Measurements from ENCODE around the gene GPR137B. TPM values are rescaled to one million over a fixed set of nuclear protein-coding genes. Genes with fewer than 3 reads are reported as not detected.
"Not testable (repeated sequence)": the region's sequence is repeated elsewhere in the genome, so short reads cannot be mapped to it uniquely, and the experiment has no call there.

GPR137B gene
- polyA plus RNA-seq, 1 experiment = 15.7 TPM

DNA sequence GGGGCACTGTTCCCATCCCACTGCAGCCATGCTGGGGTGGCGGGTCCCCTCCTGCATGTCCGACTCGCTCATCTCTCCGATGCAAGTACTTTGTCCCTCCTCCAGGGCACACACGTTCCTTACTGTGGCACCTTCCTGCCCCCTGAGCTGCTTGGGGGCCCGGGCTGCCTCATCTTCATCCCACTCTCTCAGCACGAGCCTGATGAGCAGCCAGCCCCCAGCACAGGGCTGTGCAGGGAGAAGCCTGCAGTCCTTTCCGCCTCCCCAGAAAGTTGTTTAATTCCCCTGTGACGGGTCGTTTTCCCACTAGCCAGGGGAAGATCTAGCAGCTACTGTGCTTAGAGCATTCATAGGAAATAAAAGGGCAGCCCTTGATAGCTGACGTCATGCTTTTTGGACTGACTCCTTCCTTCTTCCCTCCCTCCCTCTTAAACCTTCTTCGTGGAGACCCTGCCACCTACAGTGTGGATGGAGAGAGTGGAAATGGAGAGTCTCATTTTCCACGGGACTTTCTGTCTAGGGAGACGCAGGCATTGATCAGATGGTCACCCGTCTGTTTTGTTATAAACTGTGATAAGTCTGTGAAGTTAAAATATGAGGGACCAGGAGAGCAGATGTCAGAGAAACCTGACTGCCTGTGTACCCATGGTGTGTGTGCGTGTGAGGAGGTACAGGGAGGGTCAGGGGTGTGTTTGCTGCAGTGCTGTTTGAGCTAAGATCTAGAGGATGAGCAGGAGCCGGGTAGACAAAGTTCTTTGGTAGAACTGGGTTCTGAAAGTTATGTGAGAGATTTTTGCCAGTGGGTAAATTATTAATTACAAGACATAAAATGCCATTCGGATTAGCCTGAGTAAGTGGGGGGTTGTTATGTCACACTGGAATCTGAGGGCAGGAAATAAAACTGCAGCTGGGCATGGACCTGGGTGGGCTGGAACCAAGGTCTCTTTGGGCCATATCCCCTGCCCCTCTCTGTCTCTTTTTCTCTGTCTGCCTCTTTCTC, 34.3 kb downstream of the GPR137B start:
- Histone ChIP-seq H3K27me3 (ENCODE audit: control insufficient read depth, insufficient read depth, low read length) (no peaks in the 10 kb centered on the region), H3K9me3 (ENCODE audit: control insufficient read depth, insufficient read depth, low read length) (no peaks in the 10 kb centered on the region), H3K27ac (ENCODE audit: low read depth, low read length) (no peak overlapping the region), H3K4me3 (ENCODE audit: low read depth, low read length) (no peak overlapping the region)
- POLR2A ChIA-PET = interaction anchor here (0.5 kb wide), 1 partner anchor 1592 kb away, joined by 3 read pairs; no protein-coding TSS in a partner anchor
- no peak for DNase-seq (ENCODE audit: low read depth, low spot score)
- TF ChIP-seq, protein P1, sequence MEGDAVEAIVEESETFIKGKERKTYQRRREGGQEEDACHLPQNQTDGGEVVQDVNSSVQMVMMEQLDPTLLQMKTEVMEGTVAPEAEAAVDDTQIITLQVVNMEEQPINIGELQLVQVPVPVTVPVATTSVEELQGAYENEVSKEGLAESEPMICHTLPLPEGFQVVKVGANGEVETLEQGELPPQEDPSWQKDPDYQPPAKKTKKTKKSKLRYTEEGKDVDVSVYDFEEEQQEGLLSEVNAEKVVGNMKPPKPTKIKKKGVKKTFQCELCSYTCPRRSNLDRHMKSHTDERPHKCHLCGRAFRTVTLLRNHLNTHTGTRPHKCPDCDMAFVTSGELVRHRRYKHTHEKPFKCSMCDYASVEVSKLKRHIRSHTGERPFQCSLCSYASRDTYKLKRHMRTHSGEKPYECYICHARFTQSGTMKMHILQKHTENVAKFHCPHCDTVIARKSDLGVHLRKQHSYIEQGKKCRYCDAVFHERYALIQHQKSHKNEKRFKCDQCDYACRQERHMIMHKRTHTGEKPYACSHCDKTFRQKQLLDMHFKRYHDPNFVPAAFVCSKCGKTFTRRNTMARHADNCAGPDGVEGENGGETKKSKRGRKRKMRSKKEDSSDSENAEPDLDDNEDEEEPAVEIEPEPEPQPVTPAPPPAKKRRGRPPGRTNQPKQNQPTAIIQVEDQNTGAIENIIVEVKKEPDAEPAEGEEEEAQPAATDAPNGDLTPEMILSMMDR (IDR thresholded peaks at IDR 0.05; ENCODE audit: low read depth, low read length) = no peak
- CTCF ChIA-PET = no interaction called here

DNA sequence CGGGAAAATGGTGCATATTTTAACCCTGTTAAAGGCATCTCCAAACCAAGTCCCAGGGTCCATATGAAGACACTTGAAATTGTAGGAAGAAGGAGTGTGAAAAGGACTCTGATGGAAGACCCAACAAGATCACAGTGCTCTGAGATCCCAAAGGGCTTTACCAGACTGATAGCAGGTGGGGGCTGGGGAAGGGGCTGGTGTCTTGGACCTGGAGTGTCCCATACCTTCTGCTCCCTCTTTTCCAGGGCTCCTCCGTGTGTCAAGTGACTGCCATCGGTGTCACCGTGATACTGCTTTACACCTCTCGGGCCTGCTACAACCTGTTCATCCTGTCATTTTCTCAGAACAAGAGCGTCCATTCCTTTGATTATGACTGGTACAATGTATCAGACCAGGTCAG, 37.3 kb downstream of the GPR137B start:
- Histone ChIP-seq H3K27ac (ENCODE audit: low read depth, low read length) (no peak overlapping the region), H3K9me3 (ENCODE audit: control insufficient read depth, insufficient read depth, low read length) (no peaks in the 10 kb centered on the region), H3K27me3 (ENCODE audit: control insufficient read depth, insufficient read depth, low read length) (no peaks in the 10 kb centered on the region), H3K4me3 (ENCODE audit: low read depth, low read length) (no peak overlapping the region)
- TF ChIP-seq, protein P1 (IDR thresholded peaks at IDR 0.05; ENCODE audit: low read depth, low read length) = no peak
- ChIA-PET CTCF (no interaction called here), POLR2A (no interaction called here)
- DNase-seq (ENCODE audit: low read depth, low spot score) = no peak

DNA sequence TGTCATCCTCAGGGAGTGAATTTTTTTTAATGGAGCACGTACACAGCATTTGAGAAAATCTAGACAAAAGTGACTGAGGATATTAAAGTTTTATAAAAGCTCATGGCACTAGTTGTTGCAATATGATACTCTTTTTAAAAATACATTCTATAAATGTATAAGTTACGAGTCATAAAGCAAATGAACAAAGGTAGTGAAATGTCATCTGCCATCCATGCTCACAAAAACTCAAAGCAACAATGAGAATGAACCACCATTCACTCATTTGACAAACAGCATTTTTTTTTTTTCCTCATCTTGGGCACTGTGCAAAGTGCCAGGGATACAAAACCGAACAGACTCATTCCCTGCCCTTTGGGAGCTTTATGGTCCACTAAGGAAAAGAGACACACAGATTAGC, 38.7 kb downstream of the GPR137B start:
- no peak for DNase-seq (ENCODE audit: low read depth, low spot score)
- TF ChIP-seq, protein P1 (IDR thresholded peaks at IDR 0.05; ENCODE audit: low read depth, low read length) = no peak
- Histone ChIP-seq H3K4me3 (ENCODE audit: low read depth, low read length) (no peak overlapping the region), H3K9me3 (ENCODE audit: control insufficient read depth, insufficient read depth, low read length) (no peaks in the 10 kb centered on the region), H3K27me3 (ENCODE audit: control insufficient read depth, insufficient read depth, low read length) (no peaks in the 10 kb centered on the region), H3K27ac (ENCODE audit: low read depth, low read length) (no peak overlapping the region)
- ChIA-PET CTCF (no interaction called here), POLR2A (no interaction called here)

DNA sequence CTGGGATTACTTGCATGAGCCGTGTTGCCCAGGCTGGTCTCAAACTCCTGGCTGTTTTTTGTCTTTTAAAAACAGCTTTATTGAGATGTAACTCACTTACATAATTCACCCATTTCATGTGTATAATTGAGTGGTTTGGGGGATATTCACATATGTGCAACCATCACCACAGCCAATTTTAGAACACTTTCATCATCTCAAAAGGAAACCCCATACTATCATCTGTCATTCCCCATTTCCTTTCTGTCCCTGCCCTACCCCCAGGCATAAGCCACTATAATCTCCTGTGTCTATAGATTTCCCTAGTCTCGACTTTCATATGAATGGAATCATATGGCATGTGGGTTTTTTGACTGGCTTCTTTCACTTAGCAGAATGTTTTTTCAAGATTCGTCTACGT, 43.3 kb downstream of the GPR137B start:
- no peak overlapping the region for H3K4me3 ChIP-seq (ENCODE audit: low read depth, low read length)
- H3K9me3 ChIP-seq (ENCODE audit: control insufficient read depth, insufficient read depth, low read length) = no peaks in the 10 kb centered on the region
- TF ChIP-seq, protein P1 (IDR thresholded peaks at IDR 0.05; ENCODE audit: low read depth, low read length) = no peak
- no peak for DNase-seq (ENCODE audit: low read depth, low spot score)
- no peaks in the 10 kb centered on the region for H3K27me3 ChIP-seq (ENCODE audit: control insufficient read depth, insufficient read depth, low read length)
- ChIA-PET POLR2A (no interaction called here), CTCF (no interaction called here)
- H3K27ac ChIP-seq (ENCODE audit: low read depth, low read length) = no peak overlapping the region

DNA sequence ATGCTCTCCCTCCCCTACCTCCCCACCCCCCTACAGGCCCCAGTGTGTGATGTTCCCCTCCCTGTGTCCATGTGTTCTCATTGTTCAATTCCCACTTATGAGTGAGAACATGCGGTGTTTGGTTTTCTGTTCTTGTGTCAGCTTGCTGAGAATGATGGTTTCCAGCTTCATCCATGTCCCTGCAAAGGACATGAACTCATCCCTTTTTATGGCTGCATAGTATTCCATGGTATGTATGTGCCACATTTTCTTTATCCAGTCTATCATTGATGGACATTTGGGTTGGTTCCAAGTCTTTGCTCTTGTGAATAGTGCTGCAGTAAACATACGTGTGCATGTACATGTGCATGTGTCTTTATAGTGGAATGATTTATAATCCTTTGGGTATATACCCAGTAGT, 44.1 kb downstream of the GPR137B start:
- H3K27me3 ChIP-seq (ENCODE audit: control insufficient read depth, insufficient read depth, low read length); POLR2A ChIA-PET; CTCF ChIA-PET; H3K9me3 ChIP-seq (ENCODE audit: control insufficient read depth, insufficient read depth, low read length); DNase-seq (ENCODE audit: low read depth, low spot score); H3K4me3 ChIP-seq (ENCODE audit: low read depth, low read length); H3K27ac ChIP-seq (ENCODE audit: low read depth, low read length): not testable (repeated sequence)

DNA sequence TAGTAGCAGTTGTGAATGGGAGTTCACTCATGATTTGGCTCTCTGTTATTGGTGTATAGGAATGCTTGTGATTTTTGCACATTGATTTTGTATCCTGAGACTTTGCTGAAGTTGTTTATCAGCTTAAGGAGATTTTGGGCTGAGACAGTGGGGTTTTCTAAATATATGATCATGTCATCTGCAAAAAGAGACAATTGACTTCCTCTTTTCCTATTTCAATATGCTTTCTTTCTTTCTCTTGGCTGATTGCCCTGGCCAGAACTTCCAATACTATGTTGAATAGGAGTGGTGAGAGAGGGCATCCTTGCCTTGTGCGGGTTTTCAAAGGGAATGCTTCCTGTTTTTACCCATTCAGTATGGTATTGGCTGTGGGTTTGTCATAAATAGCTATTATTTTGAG, 45.7 kb downstream of the GPR137B start:
- DNase-seq (ENCODE audit: low read depth, low spot score); H3K4me3 ChIP-seq (ENCODE audit: low read depth, low read length); CTCF ChIA-PET; POLR2A ChIA-PET; H3K27me3 ChIP-seq (ENCODE audit: control insufficient read depth, insufficient read depth, low read length); H3K9me3 ChIP-seq (ENCODE audit: control insufficient read depth, insufficient read depth, low read length); H3K27ac ChIP-seq (ENCODE audit: low read depth, low read length): not testable (repeated sequence)
